Measurements from ENCODE around the gene C1orf159. TPM values are rescaled to one million over a fixed set of nuclear protein-coding genes. Genes with fewer than 3 reads are reported as not detected.

C1orf159 gene
- total and polyA plus RNA-seq, 2 of the 8 experiments (the other 6 are each of a cell fraction or from before 2014, with no cell fraction given), result 10.0 to 10.9 TPM

DNA sequence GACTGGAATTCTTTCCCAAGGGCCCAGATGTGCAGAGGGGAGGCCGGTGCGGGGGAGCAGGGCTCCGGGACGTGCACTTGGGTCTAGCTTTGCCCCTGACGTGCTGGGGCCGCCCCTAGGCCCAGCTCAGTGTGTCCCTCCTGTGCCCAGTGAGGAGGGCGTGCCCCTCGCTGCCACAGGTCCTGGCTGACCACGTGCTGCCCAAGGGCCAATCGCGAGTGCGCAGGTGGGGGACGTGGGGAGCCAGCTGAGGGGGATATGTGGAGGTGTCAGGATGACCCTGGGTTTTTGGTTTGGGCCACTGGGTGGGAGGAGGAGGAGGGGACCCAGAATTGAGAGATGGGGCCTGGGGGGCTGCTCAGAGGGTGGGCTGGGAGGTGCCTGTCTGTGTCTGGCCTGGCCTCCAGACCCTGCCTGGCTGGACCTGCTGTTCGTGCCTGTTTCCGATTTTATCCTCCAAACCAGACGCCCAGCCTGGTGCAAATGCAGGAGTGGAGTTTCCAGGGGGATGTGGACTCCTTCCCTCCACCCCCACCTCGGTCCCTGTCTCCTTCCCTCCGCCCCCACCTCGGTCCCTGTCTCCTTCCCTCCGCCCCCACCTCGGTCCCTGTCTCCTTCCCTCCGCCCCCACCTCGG is 35.6 kb downstream of the C1orf159 start (continued):
- TF ChIP-seq, protein P1, sequence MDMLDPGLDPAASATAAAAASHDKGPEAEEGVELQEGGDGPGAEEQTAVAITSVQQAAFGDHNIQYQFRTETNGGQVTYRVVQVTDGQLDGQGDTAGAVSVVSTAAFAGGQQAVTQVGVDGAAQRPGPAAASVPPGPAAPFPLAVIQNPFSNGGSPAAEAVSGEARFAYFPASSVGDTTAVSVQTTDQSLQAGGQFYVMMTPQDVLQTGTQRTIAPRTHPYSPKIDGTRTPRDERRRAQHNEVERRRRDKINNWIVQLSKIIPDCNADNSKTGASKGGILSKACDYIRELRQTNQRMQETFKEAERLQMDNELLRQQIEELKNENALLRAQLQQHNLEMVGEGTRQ (IDR thresholded peaks at IDR 0.05; ENCODE audit: low read length), result peak; percentile 93
- TF ChIP-seq TAF1 (IDR thresholded peaks at IDR 0.05; ENCODE audit: low read depth, low read length) (0 out of 2 replicates have a peak, but pooled peaks have one; percentile 27), BCL11A (IDR thresholded peaks at IDR 0.05; ENCODE audit: low read depth in 2 of 2, low read length in 2 of 2) (no peak), SIN3A (conservative IDR thresholded peaks at IDR 0.05 in 1 of 2, IDR thresholded peaks at IDR 0.05 in 1 of 2; ENCODE audit: low read depth in 1 of 2, low read length in 2 of 2) (peak in 1 of 2 experiments; percentile 44; a peak in 1 of 4 replicates), TEAD4 (IDR thresholded peaks at IDR 0.05; ENCODE audit: low read depth, low read length) (no peak), MAX (IDR thresholded peaks at IDR 0.05) (peak; percentile 80)
- TF ChIP-seq, protein P2, sequence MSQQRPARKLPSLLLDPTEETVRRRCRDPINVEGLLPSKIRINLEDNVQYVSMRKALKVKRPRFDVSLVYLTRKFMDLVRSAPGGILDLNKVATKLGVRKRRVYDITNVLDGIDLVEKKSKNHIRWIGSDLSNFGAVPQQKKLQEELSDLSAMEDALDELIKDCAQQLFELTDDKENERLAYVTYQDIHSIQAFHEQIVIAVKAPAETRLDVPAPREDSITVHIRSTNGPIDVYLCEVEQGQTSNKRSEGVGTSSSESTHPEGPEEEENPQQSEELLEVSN (IDR thresholded peaks at IDR 0.05), result no peak
- TF ChIP-seq, protein P3, sequence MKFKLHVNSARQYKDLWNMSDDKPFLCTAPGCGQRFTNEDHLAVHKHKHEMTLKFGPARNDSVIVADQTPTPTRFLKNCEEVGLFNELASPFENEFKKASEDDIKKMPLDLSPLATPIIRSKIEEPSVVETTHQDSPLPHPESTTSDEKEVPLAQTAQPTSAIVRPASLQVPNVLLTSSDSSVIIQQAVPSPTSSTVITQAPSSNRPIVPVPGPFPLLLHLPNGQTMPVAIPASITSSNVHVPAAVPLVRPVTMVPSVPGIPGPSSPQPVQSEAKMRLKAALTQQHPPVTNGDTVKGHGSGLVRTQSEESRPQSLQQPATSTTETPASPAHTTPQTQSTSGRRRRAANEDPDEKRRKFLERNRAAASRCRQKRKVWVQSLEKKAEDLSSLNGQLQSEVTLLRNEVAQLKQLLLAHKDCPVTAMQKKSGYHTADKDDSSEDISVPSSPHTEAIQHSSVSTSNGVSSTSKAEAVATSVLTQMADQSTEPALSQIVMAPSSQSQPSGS (IDR thresholded peaks at IDR 0.05; ENCODE audit: low read length), result no peak
- TF ChIP-seq, protein P4, sequence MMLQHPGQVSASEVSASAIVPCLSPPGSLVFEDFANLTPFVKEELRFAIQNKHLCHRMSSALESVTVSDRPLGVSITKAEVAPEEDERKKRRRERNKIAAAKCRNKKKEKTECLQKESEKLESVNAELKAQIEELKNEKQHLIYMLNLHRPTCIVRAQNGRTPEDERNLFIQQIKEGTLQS (IDR thresholded peaks at IDR 0.05; ENCODE audit: insufficient read depth, low read depth, low read length), result peak; percentile 90

Data from H1 (cell line).